HL-60 (cell line): Measurements from ENCODE around the gene FLRT2.

ENCODE experiments used
- GABPA ChIP-seq: IDR thresholded peaks from 2 replicates; pipeline ENCODE4 v1.6.1; 2012; ENCODE audit warnings: low read depth
- POLR2AphosphoS5 ChIP-seq: IDR thresholded peaks from 2 replicates; pipeline ENCODE4 v1.6.1; 2012; ENCODE audit warnings: low read depth
- SPI1 ChIP-seq: IDR thresholded peaks from 2 replicates; pipeline ENCODE4 v1.6.1; 2012; ENCODE audit warnings: low read depth, mild to moderate bottlenecking, borderline replicate concordance
- TF ChIP-seq, protein P1 (sequence below): IDR thresholded peaks from one replicate; pipeline ENCODE4 v1.5.1; 2011; ENCODE audit warnings: low read length, control low read depth, inconsistent platforms; ENCODE audit not compliant: insufficient read depth
- TF ChIP-seq, protein P2 (sequence below): IDR thresholded peaks from 2 replicates; pipeline ENCODE4 v1.6.1; 2012; ENCODE audit warnings: low read depth; ENCODE audit not compliant: insufficient replicate concordance

DNA sequence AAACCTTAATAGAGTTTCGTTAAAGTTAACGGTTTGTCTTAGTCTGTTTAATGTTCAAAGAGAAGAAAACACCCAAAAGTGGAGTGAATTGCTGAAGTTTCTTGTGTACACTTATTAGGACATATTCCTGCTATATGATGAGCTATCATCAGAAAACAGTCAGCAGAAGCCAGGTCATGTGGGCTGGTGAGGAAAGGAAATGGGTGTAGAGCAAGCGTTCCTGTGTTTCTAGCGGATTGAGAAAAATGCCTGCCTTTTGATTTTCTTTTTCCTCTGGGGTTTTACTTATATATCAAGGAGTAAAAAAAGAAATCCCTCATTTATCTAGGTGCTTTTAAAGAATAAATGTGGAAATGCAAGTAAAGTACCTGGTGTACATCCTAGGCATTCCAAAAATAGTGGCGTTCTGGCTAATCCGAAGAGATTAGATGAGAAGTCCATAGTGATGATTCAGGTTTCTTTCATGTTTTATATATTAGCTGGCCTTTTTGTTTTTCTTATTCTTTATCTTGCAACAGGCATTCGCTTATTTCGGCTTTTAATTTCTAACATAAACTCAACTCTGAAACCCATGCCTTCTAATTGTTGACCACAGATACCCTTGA is 50.7 kb downstream of the FLRT2 start:
- TF ChIP-seq, protein P1, sequence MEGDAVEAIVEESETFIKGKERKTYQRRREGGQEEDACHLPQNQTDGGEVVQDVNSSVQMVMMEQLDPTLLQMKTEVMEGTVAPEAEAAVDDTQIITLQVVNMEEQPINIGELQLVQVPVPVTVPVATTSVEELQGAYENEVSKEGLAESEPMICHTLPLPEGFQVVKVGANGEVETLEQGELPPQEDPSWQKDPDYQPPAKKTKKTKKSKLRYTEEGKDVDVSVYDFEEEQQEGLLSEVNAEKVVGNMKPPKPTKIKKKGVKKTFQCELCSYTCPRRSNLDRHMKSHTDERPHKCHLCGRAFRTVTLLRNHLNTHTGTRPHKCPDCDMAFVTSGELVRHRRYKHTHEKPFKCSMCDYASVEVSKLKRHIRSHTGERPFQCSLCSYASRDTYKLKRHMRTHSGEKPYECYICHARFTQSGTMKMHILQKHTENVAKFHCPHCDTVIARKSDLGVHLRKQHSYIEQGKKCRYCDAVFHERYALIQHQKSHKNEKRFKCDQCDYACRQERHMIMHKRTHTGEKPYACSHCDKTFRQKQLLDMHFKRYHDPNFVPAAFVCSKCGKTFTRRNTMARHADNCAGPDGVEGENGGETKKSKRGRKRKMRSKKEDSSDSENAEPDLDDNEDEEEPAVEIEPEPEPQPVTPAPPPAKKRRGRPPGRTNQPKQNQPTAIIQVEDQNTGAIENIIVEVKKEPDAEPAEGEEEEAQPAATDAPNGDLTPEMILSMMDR: no peak
- no peak for TF ChIP-seq POLR2AphosphoS5
- TF ChIP-seq, protein P2, sequence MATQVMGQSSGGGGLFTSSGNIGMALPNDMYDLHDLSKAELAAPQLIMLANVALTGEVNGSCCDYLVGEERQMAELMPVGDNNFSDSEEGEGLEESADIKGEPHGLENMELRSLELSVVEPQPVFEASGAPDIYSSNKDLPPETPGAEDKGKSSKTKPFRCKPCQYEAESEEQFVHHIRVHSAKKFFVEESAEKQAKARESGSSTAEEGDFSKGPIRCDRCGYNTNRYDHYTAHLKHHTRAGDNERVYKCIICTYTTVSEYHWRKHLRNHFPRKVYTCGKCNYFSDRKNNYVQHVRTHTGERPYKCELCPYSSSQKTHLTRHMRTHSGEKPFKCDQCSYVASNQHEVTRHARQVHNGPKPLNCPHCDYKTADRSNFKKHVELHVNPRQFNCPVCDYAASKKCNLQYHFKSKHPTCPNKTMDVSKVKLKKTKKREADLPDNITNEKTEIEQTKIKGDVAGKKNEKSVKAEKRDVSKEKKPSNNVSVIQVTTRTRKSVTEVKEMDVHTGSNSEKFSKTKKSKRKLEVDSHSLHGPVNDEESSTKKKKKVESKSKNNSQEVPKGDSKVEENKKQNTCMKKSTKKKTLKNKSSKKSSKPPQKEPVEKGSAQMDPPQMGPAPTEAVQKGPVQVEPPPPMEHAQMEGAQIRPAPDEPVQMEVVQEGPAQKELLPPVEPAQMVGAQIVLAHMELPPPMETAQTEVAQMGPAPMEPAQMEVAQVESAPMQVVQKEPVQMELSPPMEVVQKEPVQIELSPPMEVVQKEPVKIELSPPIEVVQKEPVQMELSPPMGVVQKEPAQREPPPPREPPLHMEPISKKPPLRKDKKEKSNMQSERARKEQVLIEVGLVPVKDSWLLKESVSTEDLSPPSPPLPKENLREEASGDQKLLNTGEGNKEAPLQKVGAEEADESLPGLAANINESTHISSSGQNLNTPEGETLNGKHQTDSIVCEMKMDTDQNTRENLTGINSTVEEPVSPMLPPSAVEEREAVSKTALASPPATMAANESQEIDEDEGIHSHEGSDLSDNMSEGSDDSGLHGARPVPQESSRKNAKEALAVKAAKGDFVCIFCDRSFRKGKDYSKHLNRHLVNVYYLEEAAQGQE: no peak
- TF ChIP-seq SPI1: no peak
- no peak for TF ChIP-seq GABPA
